Measurements from ENCODE around the gene TMEM131L. TPM values are rescaled to one million over a fixed set of nuclear protein-coding genes. Genes with fewer than 3 reads are reported as not detected.

The TMEM131L gene
- polyA plus RNA-seq, 3 donors, result 11.2 to 58.3 (median 26.0) TPM

DNA sequence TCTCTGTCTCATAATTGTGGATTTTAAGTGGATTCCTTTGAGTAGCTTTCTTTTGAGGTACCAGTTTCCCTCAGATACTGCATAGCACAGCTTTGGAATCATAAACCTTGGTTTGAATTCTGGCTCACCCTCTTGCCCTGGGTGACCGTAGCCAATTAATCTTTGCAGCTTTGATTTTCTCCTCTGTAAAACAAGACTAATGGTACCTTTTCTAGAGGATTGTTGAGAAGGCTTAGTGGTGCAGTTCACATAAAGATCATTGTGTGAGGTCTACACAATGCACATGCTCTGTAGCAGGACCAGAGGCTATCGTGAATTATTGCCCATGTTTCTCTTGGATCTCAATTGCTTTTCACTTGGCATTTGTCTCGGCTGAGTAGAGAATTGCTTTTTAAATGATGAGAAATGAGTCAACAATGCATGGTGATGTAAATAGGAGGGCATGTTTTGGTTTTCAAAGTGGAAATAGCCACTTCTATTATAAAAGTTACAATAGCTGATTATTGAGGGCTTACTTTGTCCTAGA lies 47.9 kb downstream of the TMEM131L start:
- H3K4me2 ChIP-seq (replicated peaks; ENCODE audit: extremely low read depth, low read length, poor library complexity, severe bottlenecking), result peak overlapping the region; percentile 11
- no peak overlapping the region for H3K4me3 Mint-ChIP-seq
- H3K27ac Mint-ChIP-seq, result peak overlapping the region in 2 of 7 donors; percentile 51
- peaks cover 33% of the 10 kb centered on the region for H3K4me1 Mint-ChIP-seq
- DNase-seq, result no peak
- H3K4me3 ChIP-seq (replicated peaks in 1 of 3; ENCODE audit: low read depth in 2 of 3, low read length in 3 of 3), result no peak overlapping the region
- H3K27ac ChIP-seq (ENCODE audit: low read depth in 1 of 2, low read length in 2 of 2), result peak overlapping the region in 1 of 2 donors; percentile 41
- peaks cover 99% of the 10 kb centered on the region for H4K20me1 ChIP-seq (ENCODE audit: insufficient read depth, low read length)
- H3K27me3 ChIP-seq (ENCODE audit: control insufficient read depth in 2 of 2, insufficient read depth in 2 of 2, low read length in 2 of 2), result no peaks in the 10 kb centered on the region
- H2AFZ ChIP-seq (ENCODE audit: insufficient read depth, low read depth, low read length, poor library complexity, severe bottlenecking), result no peak overlapping the region
- no peak overlapping the region for H3K9ac ChIP-seq (ENCODE audit: insufficient read depth, low read length, poor library complexity, severe bottlenecking)
- H3K9me3 Mint-ChIP-seq, result peaks cover 0 to 3% (median 0%) of the 10 kb centered on the region in 7 donors
- peaks cover 21 to 52% of the 10 kb centered on the region in 2 donors for H3K36me3 ChIP-seq (replicated peaks in 1 of 2; ENCODE audit: control insufficient read depth in 1 of 2, insufficient read depth in 2 of 2, low read length in 2 of 2)
- no peaks in the 10 kb centered on the region for H3K9me3 ChIP-seq (replicated peaks in 1 of 2; ENCODE audit: control insufficient read depth in 1 of 2, insufficient read depth in 1 of 2, low read length in 2 of 2)
- peaks cover 97% of the 10 kb centered on the region for H3K79me2 ChIP-seq (ENCODE audit: insufficient read depth, low read length)
- peaks cover 11 to 24% of the 10 kb centered on the region in 2 donors for H3K4me1 ChIP-seq (ENCODE audit: control insufficient read depth in 1 of 2, insufficient read depth in 2 of 2, low read length in 2 of 2)
- intact Hi-C loops (cut with micrococcal nuclease), result no loop called here
- peaks cover 0 to under 1% (median 0%) of the 10 kb centered on the region in 3 donors for H3K27me3 Mint-ChIP-seq (ENCODE audit: low read depth in 3 of 3)
- WGBS (ENCODE audit: insufficient coverage), result 90% methylated on average over 2 of the region's 3 CpGs
- TF ChIP-seq, protein P1, sequence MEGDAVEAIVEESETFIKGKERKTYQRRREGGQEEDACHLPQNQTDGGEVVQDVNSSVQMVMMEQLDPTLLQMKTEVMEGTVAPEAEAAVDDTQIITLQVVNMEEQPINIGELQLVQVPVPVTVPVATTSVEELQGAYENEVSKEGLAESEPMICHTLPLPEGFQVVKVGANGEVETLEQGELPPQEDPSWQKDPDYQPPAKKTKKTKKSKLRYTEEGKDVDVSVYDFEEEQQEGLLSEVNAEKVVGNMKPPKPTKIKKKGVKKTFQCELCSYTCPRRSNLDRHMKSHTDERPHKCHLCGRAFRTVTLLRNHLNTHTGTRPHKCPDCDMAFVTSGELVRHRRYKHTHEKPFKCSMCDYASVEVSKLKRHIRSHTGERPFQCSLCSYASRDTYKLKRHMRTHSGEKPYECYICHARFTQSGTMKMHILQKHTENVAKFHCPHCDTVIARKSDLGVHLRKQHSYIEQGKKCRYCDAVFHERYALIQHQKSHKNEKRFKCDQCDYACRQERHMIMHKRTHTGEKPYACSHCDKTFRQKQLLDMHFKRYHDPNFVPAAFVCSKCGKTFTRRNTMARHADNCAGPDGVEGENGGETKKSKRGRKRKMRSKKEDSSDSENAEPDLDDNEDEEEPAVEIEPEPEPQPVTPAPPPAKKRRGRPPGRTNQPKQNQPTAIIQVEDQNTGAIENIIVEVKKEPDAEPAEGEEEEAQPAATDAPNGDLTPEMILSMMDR (IDR thresholded peaks at IDR 0.05), result no peak
- peaks cover 43 to 52% of the 10 kb centered on the region in 2 donors for H3K36me3 Mint-ChIP-seq

DNA sequence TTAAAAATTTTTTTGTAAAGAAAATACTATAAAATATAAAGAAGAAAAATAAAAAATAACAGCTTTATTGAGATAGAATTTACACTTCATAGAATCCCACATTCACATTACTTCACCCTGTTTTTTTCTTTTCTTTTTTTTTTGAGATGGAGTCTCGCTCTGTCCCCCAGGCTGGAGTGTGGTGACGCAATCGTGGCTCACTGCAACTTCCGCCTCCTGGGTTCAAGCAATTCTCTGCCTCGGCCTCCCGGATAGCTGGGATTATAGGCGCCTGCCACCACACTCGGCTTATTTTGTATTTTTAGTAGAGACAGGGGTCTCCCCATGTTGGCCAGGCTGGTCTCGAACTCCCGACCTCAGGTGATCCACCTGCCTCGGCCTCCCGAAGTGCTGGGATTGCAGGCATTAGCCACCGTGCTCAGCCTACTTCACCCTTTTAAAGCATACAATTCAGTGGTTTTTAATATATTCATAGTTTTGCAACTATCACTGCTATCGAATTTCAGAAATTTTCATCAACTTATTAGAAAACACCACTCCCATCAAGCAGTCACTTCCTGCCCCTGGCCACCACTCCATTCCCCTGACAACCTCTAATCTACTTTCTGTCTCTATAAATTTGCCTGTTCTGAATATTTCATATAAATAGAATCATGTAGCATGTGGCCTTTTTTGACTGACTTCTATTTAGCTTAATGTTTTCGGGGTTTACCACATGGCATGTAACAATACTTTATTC lies 48.7 kb downstream of the TMEM131L start:
- H3K4me1 ChIP-seq (ENCODE audit: control insufficient read depth in 1 of 2, insufficient read depth in 2 of 2, low read length in 2 of 2), result peaks cover 19 to 32% of the 10 kb centered on the region in 2 donors
- peak overlapping the region; percentile 62 to 89 (median 84) for H3K27ac Mint-ChIP-seq
- H3K9me3 Mint-ChIP-seq, result peaks cover 0 to 3% (median 0%) of the 10 kb centered on the region in 7 donors
- H2AFZ ChIP-seq (ENCODE audit: insufficient read depth, low read depth, low read length, poor library complexity, severe bottlenecking), result no peak overlapping the region
- H3K9ac ChIP-seq (ENCODE audit: insufficient read depth, low read length, poor library complexity, severe bottlenecking), result peak overlapping the region; percentile 17
- H3K27me3 Mint-ChIP-seq (ENCODE audit: low read depth in 3 of 3), result no peaks in the 10 kb centered on the region
- peak overlapping the region; percentile 32 for H3K4me2 ChIP-seq (replicated peaks; ENCODE audit: extremely low read depth, low read length, poor library complexity, severe bottlenecking)
- no peaks in the 10 kb centered on the region for H3K9me3 ChIP-seq (replicated peaks in 1 of 2; ENCODE audit: control insufficient read depth in 1 of 2, insufficient read depth in 1 of 2, low read length in 2 of 2)
- peaks cover 99% of the 10 kb centered on the region for H4K20me1 ChIP-seq (ENCODE audit: insufficient read depth, low read length)
- TF ChIP-seq, protein P1 (IDR thresholded peaks at IDR 0.05), result no peak
- H3K27me3 ChIP-seq (ENCODE audit: control insufficient read depth in 2 of 2, insufficient read depth in 2 of 2, low read length in 2 of 2), result no peaks in the 10 kb centered on the region
- peaks cover 37 to 45% of the 10 kb centered on the region in 2 donors for H3K36me3 Mint-ChIP-seq
- WGBS (ENCODE audit: insufficient coverage), result 49% methylated on average over 4 of the region's 15 CpGs
- peaks cover 14 to 44% of the 10 kb centered on the region in 2 donors for H3K36me3 ChIP-seq (replicated peaks in 1 of 2; ENCODE audit: control insufficient read depth in 1 of 2, insufficient read depth in 2 of 2, low read length in 2 of 2)
- H3K4me1 Mint-ChIP-seq, result peaks cover 41% of the 10 kb centered on the region
- intact Hi-C loops (cut with micrococcal nuclease), result no loop called here
- DNase-seq, result peak in 1 of 3 donors; percentile 58
- H3K27ac ChIP-seq (ENCODE audit: low read depth in 1 of 2, low read length in 2 of 2), result peak overlapping the region; percentile 45 to 60
- H3K4me3 ChIP-seq (replicated peaks in 1 of 3; ENCODE audit: low read depth in 2 of 3, low read length in 3 of 3), result peak overlapping the region in 1 of 3 experiments; percentile 38
- H3K79me2 ChIP-seq (ENCODE audit: insufficient read depth, low read length), result peaks cover 97% of the 10 kb centered on the region
- H3K4me3 Mint-ChIP-seq, result no peak overlapping the region

Data from CD14-positive monocyte (primary cell).